Panc1 (cell line): ENCODE results near the gene PIGK. TPM values are rescaled to one million over a fixed set of nuclear protein-coding genes. Genes with fewer than 3 reads are reported as not detected.

ENCODE experiments used
- ATAC-seq: fragments of 200-7000 bp; cut with Tn5 transposase; 2 replicates; pipeline ENCODE4 v1.9.1; 2020; ENCODE audit warnings: mild to moderate bottlenecking, moderate library complexity
- BruUV-seq: library from RNA; stranded (reverse); fragments of 400-500 nt; replicated peaks from 2 replicates; lab custom pipeline; 2021; lab: Mats Ljungman, UMichigan
- CTCF ChIA-PET: fragments of 300-600 bp; sonication (Branson Sonifier 250); formaldehyde crosslinking; loops from one replicate; lab custom pipeline; 2022; ENCODE audit warnings: antibody characterized with exemption; lab: Charles Lee
- POLR2A ChIA-PET: fragments of 300-600 bp; sonication (Branson Sonifier 250); formaldehyde crosslinking; loops from one replicate; lab custom pipeline; 2022; ENCODE audit warnings: antibody characterized with exemption; lab: Charles Lee
- DNase-seq: peaks from one replicate; pipeline ENCODE4 v3.0.0-alpha.2; 2010; ENCODE audit warnings: low read depth, low spot score
- H3K27ac ChIP-seq: 2 replicates; pipeline ENCODE4 v1.5.1; 2011; ENCODE audit warnings: mild to moderate bottlenecking, low read length, inconsistent platforms
- H3K27me3 ChIP-seq: fragments of 200-500 bp; sonication (Bioruptor generic); 2 replicates; pipeline ENCODE4 v1.6.0; 2014; ENCODE audit warnings: low read length, inconsistent platforms; ENCODE audit not compliant: control insufficient read depth, insufficient read depth
- H3K36me3 ChIP-seq: fragments of 200-500 bp; sonication (Bioruptor generic); 2 replicates; pipeline ENCODE4 v1.5.1; 2014; ENCODE audit warnings: inconsistent platforms, mild to moderate bottlenecking, low read length, moderate library complexity; ENCODE audit not compliant: control insufficient read depth, insufficient read depth
- H3K4me1 ChIP-seq: 2 replicates; pipeline ENCODE4 v1.5.1; 2011; ENCODE audit warnings: inconsistent platforms, mild to moderate bottlenecking, low read length, moderate library complexity; ENCODE audit not compliant: control insufficient read depth, insufficient read depth
- H3K4me3 ChIP-seq, 2 experiments: 2 replicates each; pipeline ENCODE4 v1.5.1; 2011 to 2012; ENCODE audit warnings: low read depth in 2 of 2, low read length in 2 of 2, mild to moderate bottlenecking in 2 of 2, inconsistent platforms in 1 of 2, moderate library complexity in 1 of 2
- H3K9me3 ChIP-seq: fragments of 200-500 bp; sonication (Bioruptor generic); 2 replicates; pipeline ENCODE4 v1.5.1; 2014; ENCODE audit warnings: low read depth, mild to moderate bottlenecking, inconsistent platforms, low read length, moderate library complexity; ENCODE audit not compliant: control insufficient read depth, insufficient read depth
- POLR2AphosphoS5 ChIP-seq: IDR thresholded peaks from 2 replicates; pipeline ENCODE4 v1.6.1; 2012; ENCODE audit warnings: mild to moderate bottlenecking, low read depth, low read length, moderate library complexity
- SIN3A ChIP-seq: IDR thresholded peaks from 2 replicates; pipeline ENCODE4 v1.6.1; 2012; ENCODE audit warnings: low read depth, mild to moderate bottlenecking, low read length, moderate library complexity, borderline replicate concordance; ENCODE audit not compliant: insufficient read depth
- TCF7L2 ChIP-seq: IDR thresholded peaks from 2 replicates; pipeline ENCODE4 v1.6.1; 2011; ENCODE audit warnings: mild to moderate bottlenecking, low read depth, low read length, inconsistent platforms
- in situ Hi-C: cut with HindIII; loops from 2 replicates; pipeline ENCODE4 v1.10.0; 2016; ENCODE audit warnings: low sequenced_read_pairs, low pct_unique_long_range_greater_than_20kb
- intact Hi-C: fragments of 100-400 bp; cut with micrococcal nuclease; formaldehyde crosslinking; loops from one replicate; pipeline ENCODE4 v1.10.0; 2022; ENCODE audit not compliant: unreplicated experiment
- total RNA-seq: library from RNA; stranded (reverse); gene quantifications from one replicate; pipeline ENCODE4 v1.2.1, GENCODE V29; 2021; ENCODE audit not compliant: unreplicated experiment
- TF ChIP-seq, protein P1 (sequence below): fragments of 450-650 bp; IDR thresholded peaks from 2 replicates; pipeline ENCODE4 v1.5.1; 2017; ENCODE audit warnings: mild to moderate bottlenecking
- TF ChIP-seq, protein P2 (sequence below), 2 experiments: IDR thresholded peaks; 2 replicates each; pipeline ENCODE4 v1.6.1; 2011 to 2012; ENCODE audit warnings: low read depth in 2 of 2, control low read depth in 1 of 2, low read length in 1 of 2, mild to moderate bottlenecking in 1 of 2, moderate library complexity in 1 of 2; ENCODE audit not compliant: insufficient read depth in 1 of 2

The PIGK gene
- total RNA-seq, 1 experiment from 2014 or later, result 26.8 TPM

DNA sequence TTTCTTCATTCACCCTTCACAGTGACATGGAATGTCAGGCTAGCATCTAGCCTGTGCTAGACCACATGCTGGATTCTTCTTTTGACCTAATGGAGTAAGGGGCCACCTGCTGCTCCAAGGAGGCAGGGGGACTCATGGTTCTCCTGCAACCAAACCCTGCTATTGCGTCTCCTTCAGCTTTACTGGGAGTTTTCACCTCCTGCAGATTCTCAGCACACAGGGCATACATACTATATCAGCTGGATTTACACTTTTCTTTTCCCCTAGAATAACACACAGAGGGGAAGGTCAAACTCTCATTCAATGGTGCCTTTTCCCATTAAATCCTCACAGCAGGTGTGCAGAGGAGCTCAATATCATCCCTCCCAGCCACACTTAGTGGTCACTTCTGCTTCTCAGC lies 46.0 kb upstream of the PIGK start:
- H3K27ac ChIP-seq, result no peak overlapping the region
- DNase-seq (no peak), ATAC-seq (no peak)
- H3K36me3 ChIP-seq, result no peaks in the 10 kb centered on the region
- in situ Hi-C loops, result no loop called here
- no peaks in the 10 kb centered on the region for H3K9me3 ChIP-seq
- no TSS peak for BruUV-seq
- peaks cover 2% of the 10 kb centered on the region; the same call in 1 of the 2 replicates for H3K27me3 ChIP-seq
- ChIA-PET CTCF (no interaction called here), POLR2A (no interaction called here)
- no peak overlapping the region for H3K4me3 ChIP-seq
- H3K4me1 ChIP-seq, result no peaks in the 10 kb centered on the region; the same call in 1 of the 2 replicates
- TF ChIP-seq POLR2AphosphoS5 (no peak), SIN3A (no peak)
- TF ChIP-seq, protein P1, sequence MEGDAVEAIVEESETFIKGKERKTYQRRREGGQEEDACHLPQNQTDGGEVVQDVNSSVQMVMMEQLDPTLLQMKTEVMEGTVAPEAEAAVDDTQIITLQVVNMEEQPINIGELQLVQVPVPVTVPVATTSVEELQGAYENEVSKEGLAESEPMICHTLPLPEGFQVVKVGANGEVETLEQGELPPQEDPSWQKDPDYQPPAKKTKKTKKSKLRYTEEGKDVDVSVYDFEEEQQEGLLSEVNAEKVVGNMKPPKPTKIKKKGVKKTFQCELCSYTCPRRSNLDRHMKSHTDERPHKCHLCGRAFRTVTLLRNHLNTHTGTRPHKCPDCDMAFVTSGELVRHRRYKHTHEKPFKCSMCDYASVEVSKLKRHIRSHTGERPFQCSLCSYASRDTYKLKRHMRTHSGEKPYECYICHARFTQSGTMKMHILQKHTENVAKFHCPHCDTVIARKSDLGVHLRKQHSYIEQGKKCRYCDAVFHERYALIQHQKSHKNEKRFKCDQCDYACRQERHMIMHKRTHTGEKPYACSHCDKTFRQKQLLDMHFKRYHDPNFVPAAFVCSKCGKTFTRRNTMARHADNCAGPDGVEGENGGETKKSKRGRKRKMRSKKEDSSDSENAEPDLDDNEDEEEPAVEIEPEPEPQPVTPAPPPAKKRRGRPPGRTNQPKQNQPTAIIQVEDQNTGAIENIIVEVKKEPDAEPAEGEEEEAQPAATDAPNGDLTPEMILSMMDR, result no peak
- intact Hi-C loops, result no loop called here

DNA sequence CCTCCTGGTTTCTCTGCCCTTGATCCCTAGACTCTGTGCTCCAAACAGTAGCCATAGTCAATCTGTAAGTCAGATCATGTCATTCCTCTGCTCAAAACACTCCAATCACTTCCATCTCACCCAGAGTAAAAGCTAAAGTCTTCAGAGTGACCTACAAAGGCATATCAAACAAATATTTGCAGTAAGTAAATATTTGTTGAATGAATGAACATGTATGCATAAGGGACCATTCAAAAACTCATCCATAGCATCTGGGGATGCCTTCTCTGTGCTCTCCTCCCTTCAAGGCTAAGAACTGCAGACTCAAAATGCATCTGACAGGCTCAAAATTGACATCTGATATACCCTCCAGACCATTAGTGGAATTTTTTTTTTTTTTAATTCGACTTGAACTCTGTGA lies 44.5 kb upstream of the PIGK start:
- ATAC-seq, result no peak
- Histone ChIP-seq H3K36me3 (no peaks in the 10 kb centered on the region), H3K27me3 (peaks cover 2% of the 10 kb centered on the region; the same call in 1 of the 2 replicates), H3K4me1 (no peaks in the 10 kb centered on the region; the same call in 1 of the 2 replicates), H3K9me3 (no peaks in the 10 kb centered on the region), H3K4me3 (no peak overlapping the region), H3K27ac (no peak overlapping the region)
- in situ Hi-C loops (no loop called here), intact Hi-C loops (no loop called here)
- ChIA-PET CTCF (no interaction called here), POLR2A (no interaction called here)
- no peak for DNase-seq
- TF ChIP-seq, protein P1, result no peak
- TF ChIP-seq TCF7L2, result no peak
- TF ChIP-seq SIN3A, result no peak
- no TSS peak for BruUV-seq

DNA sequence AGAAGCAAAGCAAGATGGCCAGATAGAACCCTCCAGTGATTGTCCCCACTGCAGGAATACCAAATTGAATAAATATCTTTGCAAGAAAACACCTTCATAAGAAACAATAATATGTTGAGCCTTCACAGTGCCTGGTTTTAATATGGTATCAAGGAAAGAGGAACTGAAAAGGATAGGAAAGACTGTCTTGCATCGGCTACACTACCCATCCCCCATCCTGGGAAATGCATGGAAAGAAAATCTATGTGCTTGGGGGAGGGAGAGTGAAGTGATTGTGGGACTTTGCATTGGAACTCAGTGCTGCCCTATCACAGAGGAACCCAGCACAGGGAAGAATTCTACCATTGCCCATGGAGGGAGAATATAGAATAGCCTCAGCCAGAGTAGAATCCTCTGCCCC lies 34.0 kb upstream of the PIGK start:
- no peak overlapping the region for H3K27ac ChIP-seq
- 0 out of 2 replicates have a peak, but pooled peaks cover 4% of the 10 kb centered on the region for H3K9me3 ChIP-seq
- in situ Hi-C loops, result no loop called here
- TF ChIP-seq TCF7L2, result no peak
- TF ChIP-seq, protein P2, sequence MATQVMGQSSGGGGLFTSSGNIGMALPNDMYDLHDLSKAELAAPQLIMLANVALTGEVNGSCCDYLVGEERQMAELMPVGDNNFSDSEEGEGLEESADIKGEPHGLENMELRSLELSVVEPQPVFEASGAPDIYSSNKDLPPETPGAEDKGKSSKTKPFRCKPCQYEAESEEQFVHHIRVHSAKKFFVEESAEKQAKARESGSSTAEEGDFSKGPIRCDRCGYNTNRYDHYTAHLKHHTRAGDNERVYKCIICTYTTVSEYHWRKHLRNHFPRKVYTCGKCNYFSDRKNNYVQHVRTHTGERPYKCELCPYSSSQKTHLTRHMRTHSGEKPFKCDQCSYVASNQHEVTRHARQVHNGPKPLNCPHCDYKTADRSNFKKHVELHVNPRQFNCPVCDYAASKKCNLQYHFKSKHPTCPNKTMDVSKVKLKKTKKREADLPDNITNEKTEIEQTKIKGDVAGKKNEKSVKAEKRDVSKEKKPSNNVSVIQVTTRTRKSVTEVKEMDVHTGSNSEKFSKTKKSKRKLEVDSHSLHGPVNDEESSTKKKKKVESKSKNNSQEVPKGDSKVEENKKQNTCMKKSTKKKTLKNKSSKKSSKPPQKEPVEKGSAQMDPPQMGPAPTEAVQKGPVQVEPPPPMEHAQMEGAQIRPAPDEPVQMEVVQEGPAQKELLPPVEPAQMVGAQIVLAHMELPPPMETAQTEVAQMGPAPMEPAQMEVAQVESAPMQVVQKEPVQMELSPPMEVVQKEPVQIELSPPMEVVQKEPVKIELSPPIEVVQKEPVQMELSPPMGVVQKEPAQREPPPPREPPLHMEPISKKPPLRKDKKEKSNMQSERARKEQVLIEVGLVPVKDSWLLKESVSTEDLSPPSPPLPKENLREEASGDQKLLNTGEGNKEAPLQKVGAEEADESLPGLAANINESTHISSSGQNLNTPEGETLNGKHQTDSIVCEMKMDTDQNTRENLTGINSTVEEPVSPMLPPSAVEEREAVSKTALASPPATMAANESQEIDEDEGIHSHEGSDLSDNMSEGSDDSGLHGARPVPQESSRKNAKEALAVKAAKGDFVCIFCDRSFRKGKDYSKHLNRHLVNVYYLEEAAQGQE (IDR thresholded peaks at IDR 0.05; ENCODE audit: insufficient read depth in 1 of 2, low read depth in 2 of 2, low read length in 1 of 2), result no peak
- no peak for TF ChIP-seq POLR2AphosphoS5
- TF ChIP-seq SIN3A, result no peak
- TF ChIP-seq, protein P1, result no peak
- H3K4me1 ChIP-seq, result no peaks in the 10 kb centered on the region
- no peak overlapping the region for H3K4me3 ChIP-seq
- no TSS peak for BruUV-seq
- intact Hi-C loops, result no loop called here
- no peak for DNase-seq
- no peaks in the 10 kb centered on the region for H3K36me3 ChIP-seq
- no peak for ATAC-seq
- ChIA-PET POLR2A (no interaction called here), CTCF (no interaction called here)
- H3K27me3 ChIP-seq, result no peaks in the 10 kb centered on the region
